ENCODE results near the gene SOBP.

SOBP gene

GRCh38 chr6:107554918-107555317 lies 65.0 kb downstream of the SOBP start:
- no peak for DNase-seq

- DNase-seq = no peak
Observed at GRCh38 chr6:107555449-107555848, 65.5 kb downstream of the SOBP start.

- no peak for DNase-seq
Observed at GRCh38 chr6:107556082-107556481, 66.2 kb downstream of the SOBP start.

- DNase-seq = no peak
Observed at GRCh38 chr6:107557698-107558097, 67.8 kb downstream of the SOBP start.

- no peak for DNase-seq
Observed at GRCh38 chr6:107560657-107561056, 70.7 kb downstream of the SOBP start.

- DNase-seq = no peak
Observed at GRCh38 chr6:107561306-107561705, 71.4 kb downstream of the SOBP start.

- DNase-seq = peak; percentile 34
Observed at GRCh38 chr6:107563694-107564588, 74.0 kb downstream of the SOBP start.

GRCh38 chr6:107564589-107564951 lies 74.7 kb downstream of the SOBP start:
- DNase-seq = no peak

GRCh38 chr6:107565165-107565723 lies 75.3 kb downstream of the SOBP start:
- DNase-seq = no peak

GRCh38 chr6:107567643-107568042 lies 77.7 kb downstream of the SOBP start:
- no peak for DNase-seq

- no peak for DNase-seq
Observed at GRCh38 chr6:107569473-107569872, 79.6 kb downstream of the SOBP start.

GRCh38 chr6:107571354-107571753 lies 81.4 kb downstream of the SOBP start:
- no peak for DNase-seq

- no peak for DNase-seq
Observed at GRCh38 chr6:107572886-107573285, 83.0 kb downstream of the SOBP start.

GRCh38 chr6:107574856-107575255 lies 84.9 kb downstream of the SOBP start:
- no peak for DNase-seq

- DNase-seq = peak; percentile 68
Observed at GRCh38 chr6:107576852-107577251, 86.9 kb downstream of the SOBP start.

GRCh38 chr6:107578642-107579341 lies 88.9 kb downstream of the SOBP start:
- no peak for DNase-seq

- DNase-seq = no peak
Observed at GRCh38 chr6:107579456-107580056, 89.6 kb downstream of the SOBP start.

GRCh38 chr6:107582086-107582485 lies 92.2 kb downstream of the SOBP start:
- DNase-seq = no peak

GRCh38 chr6:107584726-107585125 lies 94.8 kb downstream of the SOBP start:
- DNase-seq = no peak

- DNase-seq = no peak
Observed at GRCh38 chr6:107585815-107586435, 96.0 kb downstream of the SOBP start.

- no peak for DNase-seq
Observed at GRCh38 chr6:107587451-107587850, 97.5 kb downstream of the SOBP start.

GRCh38 chr6:107589199-107589598 lies 99.3 kb downstream of the SOBP start:
- DNase-seq = no peak

GRCh38 chr6:107589934-107590333 lies 100.0 kb downstream of the SOBP start:
- no peak for DNase-seq

All from EL (cell line).